ENCODE measurements around the gene IRX6. TPM values are rescaled to one million over a fixed set of nuclear protein-coding genes. Genes with fewer than 3 reads are reported as not detected.

The IRX6 gene
- total RNA-seq, 1 donor from 2014 or later = not detected

- DNase-seq = no peak
These were observed 479 bp downstream of the IRX6 start for GRCh38 chr16:55324285-55325079.

- no peak for DNase-seq
These were observed 1.1 kb downstream of the IRX6 start for GRCh38 chr16:55325080-55325447.

- DNase-seq = no peak
These were observed 1.6 kb downstream of the IRX6 start for GRCh38 chr16:55325458-55326109.

GRCh38 chr16:55326261-55327092 is 2.5 kb downstream of the IRX6 start:
- DNase-seq = no peak

GRCh38 chr16:55328611-55329569 is 4.9 kb downstream of the IRX6 start:
- DNase-seq = no peak

- no peak for DNase-seq
These were observed 5.9 kb downstream of the IRX6 start for GRCh38 chr16:55329791-55330428.

GRCh38 chr16:55330781-55331647 is 7.0 kb downstream of the IRX6 start:
- no peak for DNase-seq

GRCh38 chr16:55331648-55332185 is 7.7 kb downstream of the IRX6 start:
- DNase-seq = no peak

GRCh38 chr16:55333684-55334083 is 9.7 kb downstream of the IRX6 start:
- no peak for DNase-seq

GRCh38 chr16:55338646-55339045 is 14.6 kb downstream of the IRX6 start:
- DNase-seq = no peak

GRCh38 chr16:55340445-55340844 is 16.4 kb downstream of the IRX6 start:
- no peak for DNase-seq

- no peak for DNase-seq
These were observed 17.7 kb downstream of the IRX6 start for GRCh38 chr16:55341681-55342080.

- DNase-seq = no peak
These were observed 22.5 kb downstream of the IRX6 start for GRCh38 chr16:55346475-55346874.

GRCh38 chr16:55349867-55350266 is 25.9 kb downstream of the IRX6 start:
- no peak for DNase-seq

GRCh38 chr16:55350984-55351383 is 27.0 kb downstream of the IRX6 start:
- no peak for DNase-seq

GRCh38 chr16:55351936-55352335 is 27.9 kb downstream of the IRX6 start:
- no peak for DNase-seq

- DNase-seq = no peak
These were observed 33.2 kb downstream of the IRX6 start for GRCh38 chr16:55357241-55357640.

GRCh38 chr16:55359946-55360345 is 35.9 kb downstream of the IRX6 start:
- DNase-seq = no peak

- DNase-seq = no peak
These were observed 40.8 kb downstream of the IRX6 start for GRCh38 chr16:55364811-55365210.

GRCh38 chr16:55367301-55367811 is 43.4 kb downstream of the IRX6 start:
- no peak for DNase-seq
